ENCODE data around the gene PRSS53. TPM values are rescaled to one million over a fixed set of nuclear protein-coding genes. Genes with fewer than 3 reads are reported as not detected.
"Not testable (repeated sequence)": the region's sequence is repeated elsewhere in the genome, so short reads cannot be mapped to it uniquely, and the experiment has no call there.

Gene PRSS53
- polyA plus RNA-seq (ENCODE audit: insufficient read length in 3 of 3): under 1 TPM; 0.44 to 0.82 (median 0.60) TPM

DNA sequence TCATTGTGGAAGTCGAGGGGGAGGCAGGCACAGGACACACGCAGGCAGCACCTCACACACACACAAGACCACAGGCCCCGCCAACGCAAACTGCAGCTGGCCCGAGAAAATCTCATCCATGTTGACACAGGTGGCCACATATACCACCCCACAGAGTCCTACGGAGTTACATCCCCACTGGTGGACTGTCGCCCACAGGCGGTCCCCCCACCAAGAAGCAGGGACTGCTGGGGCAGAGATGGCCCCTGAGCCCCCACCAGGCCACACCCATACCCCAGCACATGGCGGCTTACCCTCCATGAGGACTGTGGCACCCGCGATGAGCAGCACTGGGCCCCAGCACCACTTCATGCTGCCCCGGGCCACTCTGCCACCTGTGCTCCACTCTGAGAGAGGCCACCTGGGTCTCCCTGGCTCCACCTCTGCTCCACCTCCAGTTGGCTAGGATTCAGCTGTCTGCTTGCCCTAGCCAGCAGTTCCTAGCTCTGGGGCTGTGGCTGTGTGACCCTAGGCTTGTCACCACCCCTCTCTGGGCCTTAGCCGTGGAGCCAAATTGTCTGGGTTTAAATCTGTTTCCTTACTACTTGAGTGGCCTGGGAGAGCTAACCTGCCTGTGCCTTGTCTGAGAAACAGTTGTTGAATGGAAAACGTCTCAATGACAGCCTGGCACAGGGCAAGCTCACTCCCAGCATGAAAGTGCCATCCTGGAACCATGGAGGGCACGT lies at the start of gene PRSS53:
PRSS53 (minus strand) TSS at position 485 of the 725 bp plus-strand sequence; CDS start at position 351, 134 bp downstream.
- no peak for DNase-seq (ENCODE audit: low read depth in 3 of 3, low spot score in 2 of 3)

DNA sequence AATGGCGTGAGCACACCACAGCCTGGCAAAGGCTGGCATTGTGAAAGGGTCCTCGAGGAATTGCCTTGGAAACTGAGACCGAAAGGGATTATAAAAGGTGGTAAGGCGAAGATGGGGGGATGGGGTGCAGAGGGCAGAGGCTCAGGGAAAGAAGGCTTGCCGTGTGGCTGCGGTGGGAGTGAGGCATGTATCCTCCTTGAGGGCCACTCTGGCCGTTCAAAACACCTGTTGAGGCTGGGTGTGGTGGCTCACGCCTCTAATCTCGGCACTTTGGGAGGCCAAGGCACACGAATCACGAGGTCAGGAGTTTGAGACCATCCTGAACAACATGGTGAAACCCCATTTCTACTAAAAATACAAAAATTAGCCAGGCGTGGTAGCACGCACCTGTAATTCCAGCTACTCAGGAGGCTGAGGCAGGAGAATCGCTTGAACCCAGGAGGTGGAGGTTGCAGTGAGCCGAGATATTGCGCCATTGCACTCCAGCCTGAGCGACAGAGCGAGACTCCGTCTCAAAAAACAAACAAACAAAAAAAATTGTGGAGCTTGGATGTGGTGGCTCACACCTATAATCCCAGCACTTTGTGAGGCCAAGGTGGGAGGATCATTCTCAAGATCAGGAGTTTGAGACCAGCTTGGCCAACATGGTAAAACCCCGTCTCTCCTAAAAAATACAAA lies 48.2 kb upstream of the PRSS53 start:
- DNase-seq (ENCODE audit: low read depth in 3 of 3, low spot score in 2 of 3): not testable (repeated sequence)

DNA sequence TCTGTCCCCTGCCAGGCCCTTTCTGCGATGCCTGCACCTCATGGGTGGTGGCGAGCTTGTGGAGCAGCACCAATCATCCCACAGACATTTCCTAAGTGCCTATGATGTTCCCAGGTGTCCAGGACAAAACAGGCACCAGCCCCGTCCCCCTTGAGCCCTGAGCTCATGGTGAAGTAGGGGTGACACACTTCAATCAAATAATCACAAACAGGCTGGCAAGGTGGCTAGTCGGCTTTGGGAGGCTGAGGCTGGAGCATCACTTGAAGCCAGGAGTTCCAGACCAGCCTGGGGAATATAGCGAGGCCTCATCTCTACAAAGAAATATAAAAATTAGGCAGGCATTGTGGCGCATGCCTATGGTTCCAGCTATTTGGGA lies 47.5 kb upstream of the PRSS53 start:
- no peak for DNase-seq (ENCODE audit: low read depth in 3 of 3, low spot score in 2 of 3)

DNA sequence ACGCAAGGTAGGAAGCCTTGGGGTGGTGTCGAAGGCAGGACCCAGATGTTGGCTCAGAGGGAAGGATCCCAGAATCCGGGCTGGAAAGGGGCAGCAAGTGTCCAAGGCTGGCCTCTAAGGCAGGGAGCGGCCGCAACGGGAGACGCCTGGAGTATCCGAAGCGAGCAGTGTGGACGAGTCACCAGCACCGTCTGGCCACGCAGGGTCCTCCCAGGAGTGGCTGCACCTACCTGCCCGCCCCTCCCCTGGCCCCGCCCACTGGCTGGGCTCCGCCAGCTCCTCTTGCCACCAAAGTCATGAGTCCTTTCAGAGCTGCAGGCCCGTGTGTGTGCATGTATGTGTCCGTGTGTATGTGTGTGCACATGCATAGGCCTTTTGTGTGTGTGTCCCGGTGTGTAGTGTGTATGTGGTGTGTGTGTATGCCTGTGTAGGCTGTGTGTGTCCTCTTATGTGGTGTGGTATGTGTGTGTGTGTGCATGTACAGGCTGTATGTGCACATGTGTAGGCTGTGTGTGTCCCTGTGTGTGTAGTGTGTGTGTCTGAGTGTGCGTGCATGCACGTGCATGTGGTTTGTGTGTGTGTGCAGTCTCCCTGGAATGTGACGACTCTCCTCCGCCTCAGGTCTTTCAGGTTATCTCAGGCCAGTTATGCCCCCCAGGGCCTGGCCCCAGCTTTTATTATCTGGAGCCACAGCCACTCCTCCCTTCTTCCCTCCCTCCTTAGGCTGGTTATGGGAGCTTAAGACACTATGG lies 47.0 kb upstream of the PRSS53 start, which contains the start of gene PRSS8:
PRSS8 (minus strand) TSS at position 193 of the 752 bp plus-strand sequence. CDS start 229 bp downstream, outside the sequence.
- DNase-seq (ENCODE audit: low read depth in 3 of 3, low spot score in 2 of 3): no peak

DNA sequence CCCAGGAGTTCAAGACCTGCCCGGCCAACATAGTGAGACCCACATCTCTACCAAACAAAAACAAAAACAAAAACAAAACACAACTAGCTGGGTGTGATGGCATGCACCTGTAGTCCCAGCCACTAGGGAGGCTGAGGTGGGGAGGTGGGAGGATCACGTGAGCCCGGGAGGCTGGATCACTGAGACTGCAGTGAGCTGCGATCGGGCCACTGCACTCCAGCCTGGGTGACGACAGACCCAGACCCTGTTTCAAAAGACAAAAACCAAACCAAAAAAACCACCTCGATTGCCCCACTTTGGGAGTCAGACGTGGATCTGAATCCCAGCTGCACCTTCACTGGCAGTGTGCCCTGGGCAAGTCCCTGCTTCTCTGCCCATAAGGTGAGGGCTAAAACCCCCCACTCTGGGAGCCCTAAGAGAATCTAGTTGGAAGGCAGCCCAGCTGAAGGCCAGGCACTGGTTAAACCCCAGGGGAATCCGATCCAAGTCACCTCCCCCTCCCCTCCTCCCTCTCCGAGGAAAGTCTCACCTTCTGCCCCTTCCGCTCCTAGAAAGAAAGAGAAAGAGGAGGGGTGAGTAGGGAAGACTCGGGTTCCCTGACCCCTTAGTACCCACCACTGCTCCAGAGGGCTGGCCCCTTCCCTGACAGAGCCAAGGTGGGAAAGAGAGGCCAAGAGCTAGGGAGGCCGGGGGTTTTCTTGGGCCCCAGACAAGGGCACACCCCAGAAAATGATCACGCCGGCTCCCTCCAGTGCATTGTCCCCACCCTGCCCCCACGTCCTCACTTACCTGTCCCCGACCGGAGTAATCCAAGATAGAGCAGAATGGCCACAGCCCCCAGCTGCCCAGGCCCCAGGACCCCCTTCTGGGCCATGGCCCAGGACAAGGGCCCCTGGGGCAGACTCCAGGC lies 46.1 kb upstream of the PRSS53 start:
- DNase-seq (ENCODE audit: low read depth in 3 of 3, low spot score in 2 of 3): no peak

DNA sequence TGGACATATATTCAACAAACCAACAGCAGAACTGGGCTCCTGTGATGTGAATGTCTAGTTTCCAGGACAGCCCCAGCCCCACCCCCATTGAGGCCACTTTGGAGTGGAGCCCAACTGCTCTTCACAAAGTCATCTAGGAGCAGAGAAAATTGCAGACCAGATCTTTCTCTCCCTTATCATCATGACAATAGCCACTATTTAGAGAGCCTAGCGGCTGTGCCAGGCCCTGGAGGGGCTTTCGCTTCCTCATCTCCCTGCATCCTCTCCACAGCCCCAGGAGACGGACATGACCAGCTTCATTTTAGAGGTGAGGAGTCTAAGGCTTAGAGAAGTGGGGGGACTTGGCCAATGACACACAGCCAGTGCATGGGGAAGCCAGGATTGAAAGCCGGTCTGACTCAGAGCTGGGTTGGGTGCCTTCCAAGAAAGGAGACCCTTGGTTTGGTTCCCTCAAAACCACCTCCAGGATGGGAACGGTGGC lies 45.4 kb upstream of the PRSS53 start:
- DNase-seq (ENCODE audit: low read depth in 3 of 3, low spot score in 2 of 3): no peak

DNA sequence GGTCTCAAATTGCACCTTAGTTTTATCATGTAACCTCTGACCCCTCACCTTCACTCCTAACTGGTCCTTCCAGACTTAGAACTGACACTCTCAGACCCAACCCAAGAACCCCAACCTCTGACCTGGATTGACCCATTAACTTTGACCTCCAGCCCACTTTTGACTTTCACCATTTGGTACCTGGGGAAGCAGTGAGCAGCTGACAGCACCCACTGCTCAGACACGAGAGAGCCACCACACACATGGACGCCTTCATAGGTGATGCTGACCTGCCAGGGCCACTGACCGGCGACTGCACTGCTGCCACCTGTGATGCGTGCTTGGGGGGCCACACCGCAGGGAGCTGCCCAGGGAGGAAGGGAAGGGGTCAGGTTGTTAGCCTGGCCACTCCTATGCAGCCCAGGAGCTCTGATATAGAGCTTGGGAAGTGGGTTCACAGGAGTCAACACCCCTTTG lies 44.3 kb upstream of the PRSS53 start:
- DNase-seq (ENCODE audit: low read depth in 3 of 3, low spot score in 2 of 3): no peak

DNA sequence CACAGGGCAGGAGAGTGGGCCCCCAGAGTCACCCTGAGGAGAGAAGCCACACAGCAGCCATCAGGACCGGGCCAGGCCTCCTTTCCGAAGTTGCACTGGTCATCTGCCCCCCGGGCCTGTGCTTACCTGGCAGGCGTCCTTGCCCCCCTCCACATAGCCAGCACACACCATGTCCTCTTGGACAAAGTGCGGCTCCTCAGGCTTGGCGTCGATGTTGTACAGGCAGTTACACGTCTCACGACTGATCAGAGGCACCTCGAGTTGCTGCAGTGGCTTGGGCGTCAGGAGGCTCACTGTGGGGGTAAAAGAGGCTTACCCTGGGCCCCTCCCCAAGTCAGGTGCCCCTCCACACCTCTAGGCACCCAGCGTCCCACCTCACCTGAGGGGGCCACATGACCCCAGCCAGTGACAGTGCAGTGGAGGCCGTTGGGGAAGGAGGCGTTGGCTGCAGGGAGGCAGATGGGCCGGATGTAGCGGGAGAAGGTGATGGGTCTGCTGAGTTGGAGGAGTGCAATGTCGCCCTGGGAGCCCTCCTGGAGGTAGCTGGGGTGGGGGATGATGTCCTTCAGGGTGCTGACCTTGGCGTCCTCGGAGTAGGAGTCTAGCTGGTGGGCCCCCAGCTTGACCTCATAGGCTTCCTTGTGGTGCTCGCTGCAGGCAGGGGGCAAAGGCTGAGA lies 43.7 kb upstream of the PRSS53 start:
- DNase-seq (ENCODE audit: low read depth in 3 of 3, low spot score in 2 of 3): no peak

DNA sequence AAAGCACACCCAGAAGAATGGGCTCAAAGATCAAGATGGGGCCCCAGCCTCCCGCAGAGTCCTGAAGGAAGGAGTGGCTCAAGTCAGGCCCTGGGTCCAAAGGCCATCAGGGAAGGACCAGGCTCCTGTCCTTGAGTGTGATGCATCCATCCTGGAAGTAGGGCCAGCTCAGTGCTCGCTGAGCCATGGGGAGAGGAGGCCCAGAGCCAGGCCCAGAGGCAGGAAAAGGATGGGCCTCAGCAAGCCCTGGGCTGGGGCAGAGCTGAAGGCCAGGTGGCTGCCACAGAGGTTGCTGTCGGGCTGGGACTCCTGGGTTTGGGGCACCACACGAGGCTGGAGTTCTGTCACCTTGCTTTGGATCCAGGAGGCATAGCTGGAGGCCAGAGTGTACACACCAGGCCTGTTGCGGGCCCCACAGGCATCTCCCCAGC lies 43.1 kb upstream of the PRSS53 start:
- DNase-seq (ENCODE audit: low read depth in 3 of 3, low spot score in 2 of 3): no peak

DNA sequence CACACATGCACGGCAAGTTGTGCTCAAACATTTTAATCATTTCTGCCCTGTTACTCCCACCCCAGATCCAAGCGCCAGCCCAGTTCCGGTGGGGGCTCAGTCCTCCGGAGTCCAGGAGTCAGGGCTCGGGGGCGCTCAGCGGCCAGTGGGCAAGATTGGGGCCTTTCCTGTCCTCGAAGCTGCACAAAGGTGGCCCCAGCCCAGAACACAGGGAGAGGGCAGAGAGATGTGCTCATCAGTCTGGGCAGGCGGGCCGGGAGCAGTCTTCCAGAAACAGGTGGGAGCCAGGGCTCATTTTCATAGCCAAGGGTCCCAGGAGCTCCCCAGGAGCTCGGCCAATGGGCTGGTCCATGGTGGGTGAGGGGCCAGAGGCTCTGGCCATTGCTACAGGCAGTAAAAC lies 42.7 kb upstream of the PRSS53 start:
- DNase-seq (ENCODE audit: low read depth in 3 of 3, low spot score in 2 of 3): no peak

DNA sequence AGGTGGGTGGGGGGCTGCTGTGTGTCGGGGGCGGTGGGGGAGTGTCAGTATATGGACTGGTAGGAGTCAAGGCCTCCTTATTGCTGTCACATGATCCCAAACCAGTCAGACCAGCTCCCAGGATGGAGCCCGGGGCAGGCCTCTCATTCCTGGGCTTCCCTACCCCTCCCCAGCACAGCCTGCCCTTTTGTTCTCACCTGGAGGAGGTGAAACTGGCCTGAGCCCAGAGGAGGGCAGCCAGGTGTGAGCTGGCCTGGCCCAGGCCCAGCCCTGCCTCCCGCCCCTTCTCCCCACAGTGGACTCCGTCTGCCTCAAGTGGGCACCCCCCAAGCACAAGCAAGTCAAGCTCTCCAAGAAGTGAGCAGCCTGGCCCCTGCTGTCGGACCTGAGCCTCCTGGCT lies 42.2 kb upstream of the PRSS53 start:
- no peak for DNase-seq (ENCODE audit: low read depth in 3 of 3, low spot score in 2 of 3)

DNA sequence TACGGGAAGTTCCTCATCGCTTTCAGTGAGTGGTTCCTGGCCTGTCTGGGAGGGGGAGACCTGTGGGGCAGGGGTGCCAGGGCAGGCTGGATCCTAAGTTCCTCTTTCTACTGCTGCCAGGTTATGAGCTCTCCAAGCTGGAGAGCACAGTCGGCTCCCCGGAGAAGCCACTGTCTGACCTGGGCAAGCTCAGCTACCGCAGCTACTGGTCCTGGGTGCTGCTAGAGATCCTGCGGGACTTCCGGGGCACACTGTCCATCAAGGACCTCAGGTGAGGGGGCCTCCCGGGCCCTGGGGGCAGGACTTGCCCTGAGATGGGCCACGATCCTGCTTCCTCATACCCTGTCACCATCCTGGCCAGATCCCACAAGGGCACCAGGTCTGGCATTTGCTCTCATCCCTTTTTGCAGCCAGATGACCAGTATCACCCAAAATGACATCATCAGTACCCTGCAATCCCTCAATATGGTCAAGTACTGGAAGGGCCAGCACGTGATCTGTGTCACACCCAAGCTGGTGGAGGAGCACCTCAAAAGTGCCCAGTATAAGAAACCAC lies 41.7 kb upstream of the PRSS53 start:
- DNase-seq (ENCODE audit: low read depth in 3 of 3, low spot score in 2 of 3): no peak

DNA sequence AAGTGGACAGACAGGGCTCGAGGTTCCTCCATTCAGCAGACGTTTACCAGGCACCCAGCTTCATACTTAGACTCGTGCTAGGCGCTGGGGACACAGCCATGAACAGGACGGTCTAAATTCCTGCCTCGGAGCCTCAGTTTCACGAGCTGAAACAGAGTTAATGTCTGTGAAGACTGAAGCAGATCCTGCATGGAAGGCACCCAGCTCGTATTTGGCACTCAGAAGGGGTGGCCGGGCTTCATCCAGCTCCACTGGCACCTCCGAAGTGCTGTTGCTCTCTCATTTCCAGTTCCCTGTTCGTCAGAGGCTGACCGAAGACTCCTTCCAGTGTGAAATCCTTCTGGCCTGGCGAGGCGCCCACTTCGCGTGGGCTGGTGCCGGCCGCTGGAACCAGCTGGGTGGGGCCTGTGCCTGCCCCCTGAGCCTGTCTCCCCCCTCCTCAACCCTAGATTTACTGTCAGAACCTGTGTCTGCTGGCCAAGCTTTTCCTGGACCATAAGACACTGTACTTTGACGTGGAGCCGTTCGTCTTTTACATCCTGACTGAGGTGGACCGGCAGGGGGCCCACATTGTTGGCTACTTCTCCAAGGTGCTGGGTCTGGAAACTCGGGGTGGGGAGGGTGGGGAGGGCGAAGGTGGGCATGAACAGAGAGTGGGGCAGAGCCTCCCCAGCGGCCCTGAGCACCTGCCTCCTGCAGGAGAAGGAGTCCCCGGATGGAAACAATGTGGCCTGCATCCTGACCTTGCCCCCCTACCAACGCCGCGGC lies 41.0 kb upstream of the PRSS53 start:
- DNase-seq (ENCODE audit: low read depth in 3 of 3, low spot score in 2 of 3): no peak

DNA sequence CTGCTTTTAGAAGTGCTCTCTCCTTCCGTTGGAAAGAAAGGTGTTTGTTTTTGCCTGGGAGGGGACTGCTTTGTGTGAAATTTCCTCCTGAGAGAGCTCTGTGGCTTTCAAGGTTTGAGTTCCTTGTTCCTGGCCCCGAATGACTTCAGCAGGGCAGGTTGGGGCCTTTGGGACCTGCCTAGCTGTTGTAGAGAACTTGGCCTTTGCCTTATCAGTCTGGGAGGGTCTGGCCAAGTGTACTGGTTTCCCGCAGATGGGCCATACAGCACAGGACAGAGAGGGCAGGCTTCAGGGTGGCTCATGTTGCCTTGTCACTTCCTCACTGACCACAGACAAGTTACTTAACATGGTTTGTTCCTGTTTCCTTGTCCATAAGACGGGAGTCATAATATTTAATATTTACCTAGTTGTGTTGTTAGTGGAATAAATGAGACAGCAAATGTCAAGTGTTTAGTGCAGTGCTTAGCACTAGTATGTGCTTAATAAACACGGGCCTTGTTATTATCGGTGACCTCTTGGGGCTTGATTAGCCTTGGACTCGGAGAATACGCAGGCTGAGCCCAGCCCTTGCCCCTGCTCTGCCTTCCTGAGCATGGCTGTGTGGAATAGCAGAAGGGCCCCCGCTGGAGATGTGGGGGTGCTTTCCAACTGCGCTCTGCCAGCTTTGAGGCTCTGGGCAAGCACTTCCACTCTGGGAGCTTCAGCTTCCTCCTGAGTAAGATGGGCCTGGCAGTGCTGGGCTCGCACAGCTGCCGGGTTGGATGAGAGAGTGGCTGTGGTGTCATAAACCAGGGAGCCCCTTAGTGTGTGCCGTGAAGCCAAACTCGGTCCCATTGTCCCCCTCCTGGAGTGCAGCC lies 40.2 kb upstream of the PRSS53 start:
- no peak for DNase-seq (ENCODE audit: low read depth in 3 of 3, low spot score in 2 of 3)

DNA sequence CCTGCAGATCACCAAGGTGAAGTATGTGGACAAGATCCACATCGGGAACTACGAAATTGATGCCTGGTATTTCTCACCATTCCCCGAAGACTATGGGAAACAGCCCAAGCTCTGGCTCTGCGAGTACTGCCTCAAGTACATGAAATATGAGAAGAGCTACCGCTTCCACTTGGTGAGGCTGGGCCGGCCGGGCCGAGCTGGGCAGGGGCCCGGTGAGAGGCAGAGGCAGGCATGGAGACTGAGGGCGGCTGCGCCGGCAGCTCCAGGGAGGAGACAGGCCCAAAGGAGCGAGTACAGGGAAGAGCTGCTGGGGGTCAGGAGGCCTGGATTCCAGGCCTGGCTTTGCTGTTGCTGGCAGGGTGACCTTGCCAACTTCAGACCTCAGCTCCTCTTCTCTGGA lies 38.4 kb upstream of the PRSS53 start:
- DNase-seq (ENCODE audit: low read depth in 3 of 3, low spot score in 2 of 3): no peak

DNA sequence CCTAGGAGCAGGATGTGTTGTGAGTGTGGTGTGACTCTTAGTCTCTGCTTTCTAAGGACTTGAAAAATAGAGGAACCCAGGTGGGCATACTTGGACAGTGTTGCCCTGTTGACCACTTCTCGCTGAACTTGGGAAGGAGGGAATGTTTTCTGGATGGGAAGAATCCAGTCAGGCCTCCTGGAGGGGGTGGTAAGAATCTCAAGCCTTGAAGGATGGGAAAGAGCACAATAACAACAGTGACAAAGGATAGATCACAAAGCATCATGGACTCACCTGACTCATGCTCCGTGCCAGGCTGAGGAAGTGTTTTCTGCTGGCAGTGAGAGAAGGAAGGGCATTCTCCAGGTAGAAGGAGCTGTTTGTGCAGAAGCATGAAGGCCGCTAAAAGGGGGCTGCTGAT lies 37.1 kb upstream of the PRSS53 start:
- no peak for DNase-seq (ENCODE audit: low read depth in 3 of 3, low spot score in 2 of 3)

DNA sequence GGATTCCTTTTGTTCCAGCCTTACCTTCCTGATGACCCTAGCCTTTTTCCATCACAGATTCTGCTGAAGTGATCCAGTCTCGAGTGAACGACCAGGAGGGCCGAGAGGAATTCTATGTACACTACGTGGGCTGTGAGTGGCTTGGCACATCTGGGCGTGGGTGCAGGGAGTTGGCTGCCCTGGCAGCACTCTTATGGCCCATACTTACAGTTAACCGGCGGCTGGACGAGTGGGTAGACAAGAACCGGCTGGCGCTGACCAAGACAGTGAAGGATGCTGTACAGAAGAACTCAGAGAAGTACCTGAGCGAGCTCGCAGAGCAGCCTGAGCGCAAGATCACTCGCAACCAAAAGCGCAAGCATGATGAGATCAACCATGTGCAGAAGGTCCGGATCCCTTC lies 31.4 kb upstream of the PRSS53 start:
- no peak for DNase-seq (ENCODE audit: low read depth in 3 of 3, low spot score in 2 of 3)
